GM12878 (cell line): ENCODE measurements around the gene SACM1L.

Experiments used
- CHD1 ChIP-seq: IDR thresholded peaks from 2 replicates; pipeline ENCODE4 v1.6.1; 2012; ENCODE audit warnings: low read depth, low read length, improper control_type of control experiment
- CREB1 ChIP-seq: IDR thresholded peaks from 2 replicates; pipeline ENCODE4 v1.6.1; 2012; ENCODE audit warnings: low read depth, mild to moderate bottlenecking, inconsistent platforms
- MYC ChIP-seq: IDR thresholded peaks from 2 replicates; pipeline ENCODE4 v1.6.1; 2011; ENCODE audit warnings: mild to moderate bottlenecking, low read length, moderate library complexity, inconsistent platforms; ENCODE audit not compliant: insufficient read depth, insufficient replicate concordance, insufficient read length, severe bottlenecking
- POLR2AphosphoS2 ChIP-seq: IDR thresholded peaks from 2 replicates; pipeline ENCODE4 v1.6.1; 2011; ENCODE audit warnings: low read depth, mild to moderate bottlenecking, low read length, improper control_type of control experiment, moderate library complexity
- SIN3A ChIP-seq: IDR thresholded peaks from 2 replicates; pipeline ENCODE4 v1.6.1; 2012; ENCODE audit warnings: low read depth, low read length, improper control_type of control experiment
- TF ChIP-seq, protein P1 (sequence below): IDR thresholded peaks from 2 replicates; pipeline ENCODE4 v1.6.1; 2012; ENCODE audit warnings: low read depth, low read length, improper control_type of control experiment
- TF ChIP-seq, protein P2 (sequence below), 3 experiments: IDR thresholded peaks in 2 of 3; conservative IDR thresholded peaks in 1 of 3; 2 replicates each; pipeline ENCODE4 v1.5.1; 2011; ENCODE audit warnings: low read depth in 3 of 3, low read length in 3 of 3, mild to moderate bottlenecking in 3 of 3, control low read depth in 2 of 3, moderate library complexity in 2 of 3, inconsistent platforms in 1 of 3, mixed read lengths in 1 of 3; ENCODE audit not compliant: control insufficient read depth in 2 of 3, insufficient read depth in 1 of 3; ENCODE audit errors: extremely low read depth in 1 of 3

DNA sequence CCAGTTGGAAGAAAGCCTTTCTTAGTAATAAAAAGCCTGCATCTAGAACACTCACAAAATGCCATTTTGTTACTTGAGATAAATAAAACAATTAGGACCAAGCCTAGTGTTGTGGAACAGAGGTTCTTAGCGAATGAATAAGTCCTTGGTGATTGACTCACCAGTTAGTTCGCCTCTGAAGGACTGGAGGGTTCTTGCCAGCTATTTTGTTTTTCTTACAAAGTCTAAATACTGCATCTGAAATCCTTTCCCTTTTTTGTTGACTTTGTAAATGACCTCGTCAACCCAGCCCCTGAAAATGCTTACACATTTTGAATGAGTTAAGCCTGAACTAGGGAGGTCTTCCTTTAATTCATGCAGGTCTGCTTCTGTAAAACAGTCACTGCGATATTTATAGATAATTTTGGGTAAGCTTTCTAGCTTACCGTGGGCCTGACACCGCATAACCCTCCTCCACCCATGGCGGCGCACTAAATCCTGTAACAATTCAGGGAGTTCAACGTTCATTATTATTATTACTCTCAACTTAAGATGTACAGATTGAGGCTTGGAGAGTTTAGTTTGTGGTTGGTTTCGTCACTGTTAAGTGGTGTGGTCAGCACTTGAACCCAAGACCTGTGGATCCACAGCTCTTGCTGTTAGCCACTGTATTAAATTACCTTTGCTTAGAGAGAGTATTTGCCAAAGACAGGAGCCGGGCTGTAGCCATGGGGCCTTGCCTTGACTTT is 45.0 kb upstream of the SACM1L start:
- no peak for TF ChIP-seq POLR2AphosphoS2
- TF ChIP-seq, protein P1, sequence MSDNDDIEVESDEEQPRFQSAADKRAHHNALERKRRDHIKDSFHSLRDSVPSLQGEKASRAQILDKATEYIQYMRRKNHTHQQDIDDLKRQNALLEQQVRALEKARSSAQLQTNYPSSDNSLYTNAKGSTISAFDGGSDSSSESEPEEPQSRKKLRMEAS = no peak
- TF ChIP-seq MYC = no peak
- TF ChIP-seq CHD1 = no peak
- no peak for TF ChIP-seq SIN3A
- no peak for TF ChIP-seq CREB1
- TF ChIP-seq, protein P2, sequence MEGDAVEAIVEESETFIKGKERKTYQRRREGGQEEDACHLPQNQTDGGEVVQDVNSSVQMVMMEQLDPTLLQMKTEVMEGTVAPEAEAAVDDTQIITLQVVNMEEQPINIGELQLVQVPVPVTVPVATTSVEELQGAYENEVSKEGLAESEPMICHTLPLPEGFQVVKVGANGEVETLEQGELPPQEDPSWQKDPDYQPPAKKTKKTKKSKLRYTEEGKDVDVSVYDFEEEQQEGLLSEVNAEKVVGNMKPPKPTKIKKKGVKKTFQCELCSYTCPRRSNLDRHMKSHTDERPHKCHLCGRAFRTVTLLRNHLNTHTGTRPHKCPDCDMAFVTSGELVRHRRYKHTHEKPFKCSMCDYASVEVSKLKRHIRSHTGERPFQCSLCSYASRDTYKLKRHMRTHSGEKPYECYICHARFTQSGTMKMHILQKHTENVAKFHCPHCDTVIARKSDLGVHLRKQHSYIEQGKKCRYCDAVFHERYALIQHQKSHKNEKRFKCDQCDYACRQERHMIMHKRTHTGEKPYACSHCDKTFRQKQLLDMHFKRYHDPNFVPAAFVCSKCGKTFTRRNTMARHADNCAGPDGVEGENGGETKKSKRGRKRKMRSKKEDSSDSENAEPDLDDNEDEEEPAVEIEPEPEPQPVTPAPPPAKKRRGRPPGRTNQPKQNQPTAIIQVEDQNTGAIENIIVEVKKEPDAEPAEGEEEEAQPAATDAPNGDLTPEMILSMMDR (IDR thresholded peaks at IDR 0.05 in 2 of 3, conservative IDR thresholded peaks at IDR 0.05 in 1 of 3; ENCODE audit: control insufficient read depth in 2 of 3, extremely low read depth in 1 of 3, insufficient read depth in 1 of 3, low read depth in 3 of 3, low read length in 3 of 3) = no peak
